K562 (cell line): ENCODE results near the gene IRGM. TPM values are rescaled to one million over a fixed set of nuclear protein-coding genes. Genes with fewer than 3 reads are reported as not detected.

ENCODE experiments used
- ATAC-seq: fragments of 200-7000 bp; cut with Tn5 transposase; 3 replicates; pipeline ENCODE4 v1.9.1; 2020; ENCODE audit warnings: moderate library complexity
- BruUV-seq: library from RNA; stranded (reverse); fragments of 400-500 nt; replicated peaks from 2 replicates; lab custom pipeline; 2021; lab: Mats Ljungman, UMichigan
- CTCF ChIA-PET: fragments of 300-600 bp; formaldehyde crosslinking; extraction: SDS; loops from one replicate; lab custom pipeline; 2021; ENCODE audit warnings: low intra/inter-chr PET ratio; lab: Yijun Ruan, JAX
- POLR2A ChIA-PET: fragments of 300-600, 350-650 bp; sonication (Branson Sonifier 250); formaldehyde crosslinking; extraction: SDS; loops from one replicate; lab custom pipeline; 2021; ENCODE audit warnings: antibody characterized with exemption, inconsistent platforms; lab: Yijun Ruan, JAX
- DNase-seq, 4 experiments: peaks; one replicate each; pipeline versions ENCODE4 v3.0.0 to v3.0.0-alpha.2; 2011 to 2018; ENCODE audit warnings: low spot score in 3 of 4, mixed read lengths in 3 of 4; ENCODE audit errors: extremely low read depth in 1 of 4
- FAIRE-seq: peaks from 2 replicates; lab custom pipeline; 2011; peaks lifted over from hg19 to GRCh38; lab: Jason Lieb, UNC
- H2AFZ ChIP-seq: 2 replicates; pipeline ENCODE4 v1.6.0; 2011; ENCODE audit warnings: low read depth, low read length, control low read depth, inconsistent platforms
- H3K27ac ChIP-seq: fragments of 200-600 bp; 3 replicates; pipeline ENCODE4 v1.8.0; 2011; ENCODE audit warnings: low read depth, mild to moderate bottlenecking, control low read depth, inconsistent platforms, low read length, moderate library complexity, mixed read lengths; ENCODE audit errors: extremely low read depth
- H3K27me3 ChIP-seq, 2 experiments: fragments of 300-600 bp in 1 of 2; 2 replicates in 1 of 2; 3 replicates in 1 of 2; pipeline versions ENCODE4 v1.6.0 to v1.8.0; 2011; ENCODE audit warnings: inconsistent platforms in 2 of 2, low read length in 2 of 2, mild to moderate bottlenecking in 1 of 2, mixed read lengths in 1 of 2, moderate library complexity in 1 of 2; ENCODE audit not compliant: control insufficient read depth in 2 of 2, insufficient read depth in 2 of 2
- H3K36me3 ChIP-seq: fragments of 300-600 bp; 3 replicates; pipeline ENCODE4 v1.8.0; 2011; ENCODE audit warnings: mild to moderate bottlenecking, low read length, inconsistent platforms; ENCODE audit not compliant: control insufficient read depth, insufficient read depth
- H3K4me1 ChIP-seq, 2 experiments: fragments of 200-600 bp in 1 of 2; replicated peaks in 1 of 2; 2 replicates in 1 of 2; 3 replicates in 1 of 2; pipeline versions ENCODE4 v1.5.1 to v1.8.0; 2011; ENCODE audit warnings: inconsistent platforms in 2 of 2, low read length in 2 of 2, mild to moderate bottlenecking in 1 of 2, mixed read lengths in 1 of 2, moderate library complexity in 1 of 2; ENCODE audit not compliant: control insufficient read depth in 2 of 2, insufficient read depth in 2 of 2
- H3K4me2 ChIP-seq: 2 replicates; pipeline ENCODE4 v1.6.1; 2011; ENCODE audit warnings: low read length, control low read depth, inconsistent platforms, mixed read lengths; ENCODE audit not compliant: insufficient read depth
- H3K4me3 ChIP-seq: fragments of 200-600 bp; sonication (generic), shearing (Covaris generic); 2 replicates; pipeline ENCODE4 v1.5.1; 2016; ENCODE audit warnings: control low read depth, inconsistent platforms
- H3K79me2 ChIP-seq: fragments of 200-600 bp; 3 replicates; pipeline ENCODE4 v1.8.0; 2011; ENCODE audit warnings: low read length, inconsistent platforms; ENCODE audit not compliant: control insufficient read depth, insufficient read depth
- H3K9ac ChIP-seq, 2 experiments: 2 replicates each; pipeline versions ENCODE4 v1.6.0 to v1.6.1; 2011; ENCODE audit warnings: low read depth in 2 of 2, low read length in 2 of 2, control low read depth in 1 of 2, inconsistent platforms in 1 of 2, mild to moderate bottlenecking in 1 of 2, mixed read lengths in 1 of 2; ENCODE audit not compliant: insufficient read depth in 1 of 2
- H3K9me1 ChIP-seq: one replicate; pipeline ENCODE4 v1.6.0; 2011; ENCODE audit warnings: inconsistent platforms, mild to moderate bottlenecking, low read length, moderate library complexity; ENCODE audit not compliant: control insufficient read depth, insufficient read depth
- H3K9me3 ChIP-seq: replicated peaks from 2 replicates; pipeline ENCODE4 v1.5.1; 2011; ENCODE audit warnings: low read depth, low read length, inconsistent platforms; ENCODE audit not compliant: control insufficient read depth, insufficient read depth
- H4K20me1 ChIP-seq: replicated peaks from 2 replicates; pipeline ENCODE4 v1.6.1; 2011; ENCODE audit warnings: low read length, inconsistent platforms, mixed read lengths; ENCODE audit not compliant: control insufficient read depth, insufficient read depth
- BRD9 ChIP-seq: fragments of 450-650 bp; IDR thresholded peaks from 2 replicates; pipeline ENCODE4 v1.6.1; 2018; ENCODE audit warnings: low read depth; ENCODE audit not compliant: partially characterized antibody
- HDAC3 ChIP-seq: fragments of 450-650 bp; IDR thresholded peaks from 2 replicates; pipeline ENCODE4 v1.6.1; 2018; ENCODE audit warnings: borderline replicate concordance, mild to moderate bottlenecking, moderate library complexity; ENCODE audit not compliant: partially characterized antibody
- NFYB ChIP-seq: IDR thresholded peaks from 2 replicates; pipeline ENCODE4 v1.6.1; 2011; ENCODE audit warnings: mild to moderate bottlenecking, moderate library complexity; ENCODE audit not compliant: insufficient read length; ENCODE audit errors: extremely low read depth
- XRCC4 ChIP-seq: IDR thresholded peaks from one replicate; pipeline ENCODE4 v1.6.1; 2011; ENCODE audit not compliant: insufficient read depth, insufficient read length; ENCODE audit errors: extremely low read depth
- YY1 ChIP-seq, 3 experiments: IDR thresholded peaks; 2 replicates each; pipeline ENCODE4 v1.6.1; 2011; ENCODE audit warnings: low read length in 2 of 3, mild to moderate bottlenecking in 2 of 3, moderate library complexity in 2 of 3, borderline replicate concordance in 1 of 3, control low read depth in 1 of 3, low read depth in 1 of 3; ENCODE audit not compliant: insufficient read depth in 3 of 3, insufficient replicate concordance in 2 of 3, control insufficient read depth in 1 of 3, insufficient read length in 1 of 3; ENCODE audit errors: extremely low read depth in 1 of 3
- ZNF764 ChIP-seq: fragments of 250-450 bp; sonication (Bioruptor Pico); IDR thresholded peaks from 2 replicates; pipeline ENCODE4 v1.4.0; 2020; ENCODE audit warnings: low read depth, mild to moderate bottlenecking, moderate library complexity
- WGBS: fragments of 100-300 bp; shearing (Covaris generic); methylation state at CpG from one replicate; pipeline ENCODE4 v1.1.6; 2016; ENCODE audit warnings: low coverage, mixed read lengths; ENCODE audit not compliant: insufficient coverage; ENCODE audit errors: missing lambda C conversion rate; 5-methylcytosine and 5-hydroxymethylcytosine counted together
- in situ Hi-C: fragments of 300-500 bp; cut with MboI; formaldehyde crosslinking; loops from 4 replicates; pipeline ENCODE4 v1.15.0; 2018; ENCODE audit warnings: inconsistent platforms, mixed read lengths
- intact Hi-C: fragments of 100-400 bp; cut with micrococcal nuclease; formaldehyde crosslinking; loops from 2 replicates; pipeline ENCODE4 v1.14.2; 2022
- polyA plus RNA-seq, 8 experiments: library from polyadenylated mRNA; depleted of rRNA in 4 of 8; stranded (reverse) in 5 of 8; unstranded in 3 of 8; fragments of >200 nt; fragmentation: Nextera tagmentation in 2 of 8; fragmentation: Illumina TruSeq in 1 of 8; extraction: Ambion mirVana in 2 of 8; extraction: Trizol in 1 of 8; gene quantifications; 2 replicates each; pipeline versions ENCODE4 v1.2.1 to v1.2.3, GENCODE V29; 2011 to 2014; ENCODE audit warnings: inconsistent platforms in 1 of 8, missing spikeins in 1 of 8
- total RNA-seq, 7 experiments: library from RNA; depleted of rRNA in 6 of 7; stranded (reverse); fragments of >200 nt in 6 of 7; fragmentation: Illumina TruSeq in 2 of 7; extraction: Trizol in 2 of 7; gene quantifications; 2 replicates each; pipeline versions ENCODE4 v1.2.1 to v1.2.3, GENCODE V29; 2011 to 2021; ENCODE audit warnings: low replicate concordance in 1 of 7
- TF ChIP-seq, protein P1 (sequence below): sonication (generic); formaldehyde crosslinking; IDR thresholded peaks from 2 replicates; pipeline ENCODE4 v1.8.0; 2023; ENCODE audit warnings: missing genetic modification reagents, mild to moderate bottlenecking, borderline replicate concordance
- TF ChIP-seq, protein P2 (sequence below): fragments of 450-650 bp; formaldehyde crosslinking; IDR thresholded peaks from 2 replicates; pipeline ENCODE4 v1.4.0; 2020; ENCODE audit warnings: mild to moderate bottlenecking, moderate library complexity
- TF ChIP-seq, protein P3 (sequence below), 2 experiments: fragments of 450-650 bp; IDR thresholded peaks; 2 replicates each; pipeline ENCODE4 v1.6.1; 2018; ENCODE audit warnings: mild to moderate bottlenecking in 2 of 2, low read depth in 1 of 2; ENCODE audit not compliant: partially characterized antibody in 2 of 2

The IRGM gene
- total and polyA plus RNA-seq, 9 of the 15 experiments (the other 6 are each of a cell fraction or from before 2014, with no cell fraction given), result 0.09 to 0.22 (median 0.15) TPM; not detected in 6

DNA sequence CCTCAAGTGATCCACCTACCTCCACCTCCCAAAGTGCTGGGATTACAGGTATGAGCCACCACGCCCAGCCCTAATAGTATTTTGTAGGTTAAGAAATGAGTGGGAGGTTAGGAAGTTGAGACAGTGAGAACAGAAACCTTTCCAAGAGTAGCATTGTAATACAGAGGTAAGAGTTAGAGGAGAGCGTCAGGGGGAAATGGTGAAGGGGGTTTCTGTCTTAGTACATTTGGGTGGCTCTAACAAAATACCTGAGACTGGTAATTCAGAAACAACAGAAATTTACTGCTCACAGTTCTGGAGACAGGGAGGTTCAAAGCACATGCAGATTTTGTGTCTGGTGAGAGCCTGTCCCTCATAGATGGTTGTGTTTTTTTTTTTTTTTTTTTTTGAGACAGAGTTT is 48.9 kb upstream of the IRGM start:
- ATAC-seq, result no peak
- no peaks in the 10 kb centered on the region for H3K9me3 ChIP-seq
- POLR2A ChIA-PET, result no interaction called here
- DNase-seq, result no peak
- in situ Hi-C loops (no loop called here), intact Hi-C loops (no loop called here)
- H3K9ac ChIP-seq, result no peak overlapping the region
- no peak for TF ChIP-seq XRCC4
- no peak for TF ChIP-seq BRD9
- no peak for TF ChIP-seq ZNF764 (CRISPR knock-in tag)
- TF ChIP-seq NFYB, result no peak
- TF ChIP-seq YY1 (IDR thresholded peaks at IDR 0.05; ENCODE audit: borderline replicate concordance in 1 of 3, control insufficient read depth in 1 of 3, extremely low read depth in 1 of 3, insufficient read depth in 3 of 3, insufficient read length in 1 of 3, insufficient replicate concordance in 2 of 3, low read depth in 1 of 3, low read length in 2 of 3), result no peak
- TF ChIP-seq, protein P1, sequence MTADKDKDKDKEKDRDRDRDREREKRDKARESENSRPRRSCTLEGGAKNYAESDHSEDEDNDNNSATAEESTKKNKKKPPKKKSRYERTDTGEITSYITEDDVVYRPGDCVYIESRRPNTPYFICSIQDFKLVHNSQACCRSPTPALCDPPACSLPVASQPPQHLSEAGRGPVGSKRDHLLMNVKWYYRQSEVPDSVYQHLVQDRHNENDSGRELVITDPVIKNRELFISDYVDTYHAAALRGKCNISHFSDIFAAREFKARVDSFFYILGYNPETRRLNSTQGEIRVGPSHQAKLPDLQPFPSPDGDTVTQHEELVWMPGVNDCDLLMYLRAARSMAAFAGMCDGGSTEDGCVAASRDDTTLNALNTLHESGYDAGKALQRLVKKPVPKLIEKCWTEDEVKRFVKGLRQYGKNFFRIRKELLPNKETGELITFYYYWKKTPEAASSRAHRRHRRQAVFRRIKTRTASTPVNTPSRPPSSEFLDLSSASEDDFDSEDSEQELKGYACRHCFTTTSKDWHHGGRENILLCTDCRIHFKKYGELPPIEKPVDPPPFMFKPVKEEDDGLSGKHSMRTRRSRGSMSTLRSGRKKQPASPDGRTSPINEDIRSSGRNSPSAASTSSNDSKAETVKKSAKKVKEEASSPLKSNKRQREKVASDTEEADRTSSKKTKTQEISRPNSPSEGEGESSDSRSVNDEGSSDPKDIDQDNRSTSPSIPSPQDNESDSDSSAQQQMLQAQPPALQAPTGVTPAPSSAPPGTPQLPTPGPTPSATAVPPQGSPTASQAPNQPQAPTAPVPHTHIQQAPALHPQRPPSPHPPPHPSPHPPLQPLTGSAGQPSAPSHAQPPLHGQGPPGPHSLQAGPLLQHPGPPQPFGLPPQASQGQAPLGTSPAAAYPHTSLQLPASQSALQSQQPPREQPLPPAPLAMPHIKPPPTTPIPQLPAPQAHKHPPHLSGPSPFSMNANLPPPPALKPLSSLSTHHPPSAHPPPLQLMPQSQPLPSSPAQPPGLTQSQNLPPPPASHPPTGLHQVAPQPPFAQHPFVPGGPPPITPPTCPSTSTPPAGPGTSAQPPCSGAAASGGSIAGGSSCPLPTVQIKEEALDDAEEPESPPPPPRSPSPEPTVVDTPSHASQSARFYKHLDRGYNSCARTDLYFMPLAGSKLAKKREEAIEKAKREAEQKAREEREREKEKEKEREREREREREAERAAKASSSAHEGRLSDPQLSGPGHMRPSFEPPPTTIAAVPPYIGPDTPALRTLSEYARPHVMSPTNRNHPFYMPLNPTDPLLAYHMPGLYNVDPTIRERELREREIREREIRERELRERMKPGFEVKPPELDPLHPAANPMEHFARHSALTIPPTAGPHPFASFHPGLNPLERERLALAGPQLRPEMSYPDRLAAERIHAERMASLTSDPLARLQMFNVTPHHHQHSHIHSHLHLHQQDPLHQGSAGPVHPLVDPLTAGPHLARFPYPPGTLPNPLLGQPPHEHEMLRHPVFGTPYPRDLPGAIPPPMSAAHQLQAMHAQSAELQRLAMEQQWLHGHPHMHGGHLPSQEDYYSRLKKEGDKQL (CRISPR knock-in tag), result no peak
- TF ChIP-seq, protein P2, sequence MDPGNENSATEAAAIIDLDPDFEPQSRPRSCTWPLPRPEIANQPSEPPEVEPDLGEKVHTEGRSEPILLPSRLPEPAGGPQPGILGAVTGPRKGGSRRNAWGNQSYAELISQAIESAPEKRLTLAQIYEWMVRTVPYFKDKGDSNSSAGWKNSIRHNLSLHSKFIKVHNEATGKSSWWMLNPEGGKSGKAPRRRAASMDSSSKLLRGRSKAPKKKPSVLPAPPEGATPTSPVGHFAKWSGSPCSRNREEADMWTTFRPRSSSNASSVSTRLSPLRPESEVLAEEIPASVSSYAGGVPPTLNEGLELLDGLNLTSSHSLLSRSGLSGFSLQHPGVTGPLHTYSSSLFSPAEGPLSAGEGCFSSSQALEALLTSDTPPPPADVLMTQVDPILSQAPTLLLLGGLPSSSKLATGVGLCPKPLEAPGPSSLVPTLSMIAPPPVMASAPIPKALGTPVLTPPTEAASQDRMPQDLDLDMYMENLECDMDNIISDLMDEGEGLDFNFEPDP, result no peak
- TF ChIP-seq HDAC3, result no peak
- TF ChIP-seq, protein P3, sequence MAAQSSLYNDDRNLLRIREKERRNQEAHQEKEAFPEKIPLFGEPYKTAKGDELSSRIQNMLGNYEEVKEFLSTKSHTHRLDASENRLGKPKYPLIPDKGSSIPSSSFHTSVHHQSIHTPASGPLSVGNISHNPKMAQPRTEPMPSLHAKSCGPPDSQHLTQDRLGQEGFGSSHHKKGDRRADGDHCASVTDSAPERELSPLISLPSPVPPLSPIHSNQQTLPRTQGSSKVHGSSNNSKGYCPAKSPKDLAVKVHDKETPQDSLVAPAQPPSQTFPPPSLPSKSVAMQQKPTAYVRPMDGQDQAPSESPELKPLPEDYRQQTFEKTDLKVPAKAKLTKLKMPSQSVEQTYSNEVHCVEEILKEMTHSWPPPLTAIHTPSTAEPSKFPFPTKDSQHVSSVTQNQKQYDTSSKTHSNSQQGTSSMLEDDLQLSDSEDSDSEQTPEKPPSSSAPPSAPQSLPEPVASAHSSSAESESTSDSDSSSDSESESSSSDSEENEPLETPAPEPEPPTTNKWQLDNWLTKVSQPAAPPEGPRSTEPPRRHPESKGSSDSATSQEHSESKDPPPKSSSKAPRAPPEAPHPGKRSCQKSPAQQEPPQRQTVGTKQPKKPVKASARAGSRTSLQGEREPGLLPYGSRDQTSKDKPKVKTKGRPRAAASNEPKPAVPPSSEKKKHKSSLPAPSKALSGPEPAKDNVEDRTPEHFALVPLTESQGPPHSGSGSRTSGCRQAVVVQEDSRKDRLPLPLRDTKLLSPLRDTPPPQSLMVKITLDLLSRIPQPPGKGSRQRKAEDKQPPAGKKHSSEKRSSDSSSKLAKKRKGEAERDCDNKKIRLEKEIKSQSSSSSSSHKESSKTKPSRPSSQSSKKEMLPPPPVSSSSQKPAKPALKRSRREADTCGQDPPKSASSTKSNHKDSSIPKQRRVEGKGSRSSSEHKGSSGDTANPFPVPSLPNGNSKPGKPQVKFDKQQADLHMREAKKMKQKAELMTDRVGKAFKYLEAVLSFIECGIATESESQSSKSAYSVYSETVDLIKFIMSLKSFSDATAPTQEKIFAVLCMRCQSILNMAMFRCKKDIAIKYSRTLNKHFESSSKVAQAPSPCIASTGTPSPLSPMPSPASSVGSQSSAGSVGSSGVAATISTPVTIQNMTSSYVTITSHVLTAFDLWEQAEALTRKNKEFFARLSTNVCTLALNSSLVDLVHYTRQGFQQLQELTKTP (IDR thresholded peaks at IDR 0.05; ENCODE audit: low read depth in 1 of 2, partially characterized antibody in 2 of 2), result no peak
- no peak for FAIRE-seq
- H3K27ac ChIP-seq, result no peak overlapping the region
- CTCF ChIA-PET, result no interaction called here
- no peaks in the 10 kb centered on the region; the same call in 2 of the 3 replicates for H3K36me3 ChIP-seq
- no peak overlapping the region for H3K4me3 ChIP-seq
- WGBS, result 66% methylated on average over 2 of the region's 2 CpGs
- no peak overlapping the region for H3K4me2 ChIP-seq
- H3K4me1 ChIP-seq, result peaks cover 0 to 8% of the 10 kb centered on the region in 2 experiments; a peak in 2 of 5 replicates
- no peak overlapping the region for H2AFZ ChIP-seq
- no peaks in the 10 kb centered on the region for H3K9me1 ChIP-seq
- no peaks in the 10 kb centered on the region for H3K27me3 ChIP-seq
- no TSS peak for BruUV-seq
- no peaks in the 10 kb centered on the region for H3K79me2 ChIP-seq
- no peaks in the 10 kb centered on the region for H4K20me1 ChIP-seq
